GM18909 (cell line): ENCODE data around the gene PPM1L.

Source experiments
- ATAC-seq: cut with Tn5 transposase; IDR thresholded peaks from one replicate; pipeline ENCODE4 v1.9.1; 2021; ENCODE audit warnings: mild to moderate bottlenecking; ENCODE audit not compliant: unreplicated experiment, poor library complexity

PPM1L gene

DNA sequence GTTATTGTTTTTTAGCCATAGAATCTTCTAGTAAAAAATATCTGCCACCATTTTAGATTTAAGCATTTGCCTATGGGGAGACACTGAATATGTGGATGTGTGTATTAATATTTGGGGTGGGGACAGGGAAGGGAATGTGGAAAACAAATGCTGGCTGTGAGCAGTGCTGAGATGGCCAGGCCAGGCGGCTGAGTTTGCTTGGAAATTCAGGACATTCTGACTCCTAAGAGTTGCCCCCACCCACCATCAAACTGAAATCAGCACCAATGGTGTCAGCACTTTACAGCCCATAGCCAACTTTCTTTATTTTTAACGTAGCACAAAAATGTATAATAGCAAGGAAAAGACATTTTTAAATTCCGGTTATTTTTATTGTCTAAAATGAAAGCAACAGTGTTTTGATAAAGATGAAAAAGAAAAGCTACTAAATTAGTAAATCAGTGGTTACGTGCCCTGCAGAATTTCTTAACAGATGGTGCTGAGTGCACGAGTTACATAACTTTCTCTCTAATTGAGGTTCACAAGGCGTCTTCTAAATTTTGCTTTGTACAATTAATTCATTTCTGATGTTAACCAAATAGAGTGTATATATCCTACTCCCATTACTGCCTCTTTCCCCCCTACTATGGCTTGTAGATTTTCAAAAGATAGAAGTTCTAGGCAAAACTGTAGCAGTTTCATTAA is 315.1 kb downstream of the PPM1L start:
- ATAC-seq = no peak

DNA sequence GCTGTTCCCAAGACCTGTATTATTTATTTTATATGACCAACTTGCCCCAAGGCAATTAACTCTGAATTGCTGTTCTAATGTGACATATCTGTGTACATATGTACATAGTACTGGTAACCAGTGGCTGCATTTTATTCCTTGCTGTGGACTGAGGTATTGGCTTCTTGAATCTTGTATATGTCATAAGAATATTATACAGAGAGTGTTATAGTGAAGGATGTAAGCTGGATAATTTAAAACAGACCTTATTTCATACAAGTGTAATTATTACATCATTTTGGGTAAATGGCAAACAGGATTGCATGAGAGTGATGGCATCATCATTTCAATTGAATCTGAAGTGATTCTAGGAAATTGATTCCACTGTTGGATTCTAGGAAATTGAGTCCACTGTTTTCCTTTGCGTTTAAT is 316.2 kb downstream of the PPM1L start:
- no peak for ATAC-seq

DNA sequence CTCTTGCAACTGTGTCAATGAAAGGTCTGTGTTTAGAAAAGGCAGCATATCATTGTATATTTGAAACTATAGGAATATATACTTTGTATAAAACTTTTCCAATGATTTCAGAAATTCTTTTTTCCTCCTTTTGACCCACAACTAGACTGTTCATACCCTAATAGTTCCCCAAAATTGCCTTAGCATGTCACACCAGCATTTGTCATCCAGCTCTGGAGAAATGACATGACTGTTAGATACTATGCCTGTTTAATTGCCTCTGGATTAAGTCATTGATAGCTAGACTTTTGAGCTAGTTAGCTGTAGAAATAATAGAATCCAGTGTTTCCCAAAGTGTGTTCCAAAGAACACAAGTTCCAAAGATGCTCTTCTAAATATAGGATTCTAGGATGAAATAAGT is 316.7 kb downstream of the PPM1L start:
- no peak for ATAC-seq

DNA sequence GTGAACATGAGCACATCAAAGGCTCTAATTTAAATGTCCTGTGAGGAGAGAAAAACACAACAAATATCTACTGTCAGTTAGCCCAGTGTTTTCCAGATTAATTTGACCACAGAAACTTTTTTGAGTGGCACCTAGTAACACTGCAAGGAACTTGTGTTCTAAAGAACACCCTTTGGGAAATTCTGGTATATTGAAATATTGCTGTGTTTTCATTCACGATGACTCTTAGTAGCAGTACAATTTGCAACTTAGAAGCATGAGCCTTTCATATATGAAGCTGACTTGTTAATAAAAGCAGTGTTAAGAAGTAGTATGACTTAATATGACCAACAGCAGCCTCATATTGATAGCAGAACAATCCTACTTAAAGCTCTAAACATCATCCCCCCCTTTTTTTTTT is 317.1 kb downstream of the PPM1L start:
- no peak for ATAC-seq

DNA sequence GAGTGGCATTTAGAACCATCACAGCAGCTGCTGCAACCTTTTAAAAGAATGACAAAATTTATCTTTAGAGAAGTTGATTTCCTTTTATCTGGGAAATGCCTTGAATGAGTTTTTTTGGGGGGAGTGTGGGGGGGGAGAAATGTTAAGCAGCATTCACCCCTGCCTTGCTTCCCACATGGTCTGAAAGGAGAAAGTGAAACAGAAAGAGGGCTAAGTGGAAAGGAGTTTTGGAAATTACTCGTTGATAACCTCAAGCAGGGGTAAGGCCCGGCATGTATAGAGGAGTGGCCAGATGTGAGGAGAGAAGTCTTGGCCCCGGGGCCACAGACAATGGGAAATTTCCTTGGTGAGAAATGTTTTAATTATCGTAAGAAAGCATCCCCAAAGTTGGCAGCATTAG is 325.6 kb downstream of the PPM1L start:
- ATAC-seq = peak; percentile 91

DNA sequence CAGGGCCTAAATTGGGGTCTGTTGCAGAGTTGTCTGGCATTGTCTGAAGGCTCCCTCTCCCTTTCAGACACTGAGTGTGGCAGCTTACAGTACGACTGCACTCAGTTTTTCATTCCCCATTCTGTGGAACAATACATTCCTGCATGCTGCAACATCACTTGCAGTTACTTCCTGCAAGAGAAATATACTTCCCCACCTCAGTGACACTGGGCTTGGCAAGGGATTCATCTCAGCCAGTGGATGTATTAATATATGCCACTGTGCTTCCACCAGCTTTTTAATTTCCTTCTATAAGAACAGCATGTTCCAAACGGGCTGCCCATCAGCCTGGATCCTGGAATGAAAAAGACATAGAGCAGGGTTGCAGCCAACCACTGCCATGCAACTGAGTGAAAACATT is 326.0 kb downstream of the PPM1L start:
- peak; percentile 31 for ATAC-seq

DNA sequence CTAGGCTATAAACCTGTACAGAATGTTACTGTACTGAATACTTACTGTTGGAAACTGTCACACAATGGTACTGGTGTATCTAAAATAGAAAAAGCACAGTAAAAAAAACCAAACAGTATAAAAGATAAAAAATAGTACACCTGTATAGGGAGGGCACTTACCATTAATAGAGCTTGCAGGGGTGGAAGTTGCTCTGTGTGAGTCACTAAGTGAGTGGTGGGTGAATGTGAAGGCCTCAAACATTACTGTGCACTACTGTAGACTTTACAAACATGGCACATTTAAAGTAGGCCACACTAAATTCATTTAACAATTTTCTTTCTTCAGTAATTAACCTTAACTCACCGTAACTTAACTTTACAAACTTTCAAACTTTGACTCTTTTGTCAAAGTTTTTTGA is 327.1 kb downstream of the PPM1L start:
- ATAC-seq = no peak

DNA sequence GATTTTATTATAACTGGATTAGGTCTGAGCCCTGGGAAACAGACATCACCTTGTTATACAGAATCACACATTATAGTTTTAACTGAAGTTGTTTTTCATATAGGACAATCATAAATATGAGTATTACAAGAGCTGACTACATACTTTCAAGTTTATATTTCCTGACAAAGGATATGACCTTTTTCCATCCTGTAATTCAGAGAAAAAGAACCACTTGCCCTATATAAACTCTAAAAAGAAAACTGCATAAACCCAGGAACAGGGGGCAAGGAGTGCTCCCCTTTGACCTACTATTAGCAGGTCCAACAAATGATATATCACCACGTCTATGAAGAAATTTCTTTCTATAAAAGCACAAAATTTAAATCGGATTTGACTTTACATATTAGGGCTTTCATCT is 328.2 kb downstream of the PPM1L start:
- ATAC-seq = no peak

DNA sequence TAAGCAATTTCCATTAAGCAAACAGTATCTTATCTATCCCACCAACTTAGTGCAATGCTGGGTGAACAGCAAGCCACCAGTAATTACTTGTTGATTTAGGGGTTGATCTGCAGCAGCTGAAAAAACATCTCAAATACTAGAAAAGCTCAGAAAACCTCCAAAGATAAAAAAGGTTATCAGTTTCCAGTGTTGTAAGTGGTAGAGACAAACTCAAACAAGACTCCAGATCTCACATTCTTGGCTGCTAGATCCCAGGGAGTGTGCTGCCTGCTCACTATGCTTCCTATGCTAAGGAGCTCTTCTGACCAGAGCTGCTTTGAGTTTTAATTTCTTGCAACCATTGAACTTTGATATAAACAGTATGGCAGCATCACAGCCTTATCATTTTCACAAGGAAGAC is 337.9 kb downstream of the PPM1L start:
- ATAC-seq = no peak

DNA sequence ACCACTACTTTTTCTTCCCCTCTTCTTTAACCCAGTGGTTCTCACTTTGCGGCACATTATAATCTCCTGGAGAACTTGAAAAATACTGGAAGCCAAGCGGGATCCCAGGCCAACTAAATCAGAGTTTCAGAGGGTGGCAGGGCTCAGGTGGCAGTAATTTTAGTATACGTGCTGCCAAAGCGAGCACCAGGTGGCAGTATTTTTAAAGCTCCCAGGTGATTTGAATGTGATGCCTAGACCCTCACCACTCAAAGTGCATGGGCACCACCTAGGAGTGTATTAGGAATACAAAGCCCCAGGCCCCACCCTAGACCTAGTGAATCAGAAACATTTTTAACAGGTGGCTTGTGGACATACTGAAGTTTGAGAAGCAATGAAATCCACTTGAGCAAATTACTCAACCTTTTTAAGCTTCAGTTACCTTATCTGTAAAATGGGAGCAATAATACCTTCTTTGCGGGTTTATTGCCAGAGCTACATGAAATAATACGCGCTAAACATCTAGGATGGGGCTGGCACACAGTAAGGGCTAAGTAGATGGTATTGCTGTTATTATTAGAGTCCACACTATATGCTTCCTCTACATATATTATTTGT is 340.8 kb downstream of the PPM1L start:
- ATAC-seq = peak; percentile 47

DNA sequence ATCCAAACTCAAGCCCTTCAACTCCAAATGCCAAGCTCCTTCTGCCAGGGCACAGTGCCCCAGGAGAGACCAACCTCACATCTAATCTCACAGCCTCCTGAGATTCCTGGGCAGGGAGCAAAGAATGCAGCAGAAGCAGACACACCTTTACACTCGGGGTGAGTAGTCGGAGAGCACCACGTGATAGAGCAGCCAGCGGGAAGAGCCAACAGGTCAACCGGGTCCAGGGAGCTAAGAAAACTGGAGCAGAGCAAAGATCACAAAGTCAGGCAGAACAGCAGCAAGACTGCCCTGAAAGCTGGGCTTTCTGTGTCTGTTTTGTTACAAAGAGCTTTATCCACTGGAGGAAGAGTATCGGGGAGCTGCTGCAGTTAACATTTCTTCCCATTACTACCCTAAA is 345.0 kb downstream of the PPM1L start:
- no peak for ATAC-seq

DNA sequence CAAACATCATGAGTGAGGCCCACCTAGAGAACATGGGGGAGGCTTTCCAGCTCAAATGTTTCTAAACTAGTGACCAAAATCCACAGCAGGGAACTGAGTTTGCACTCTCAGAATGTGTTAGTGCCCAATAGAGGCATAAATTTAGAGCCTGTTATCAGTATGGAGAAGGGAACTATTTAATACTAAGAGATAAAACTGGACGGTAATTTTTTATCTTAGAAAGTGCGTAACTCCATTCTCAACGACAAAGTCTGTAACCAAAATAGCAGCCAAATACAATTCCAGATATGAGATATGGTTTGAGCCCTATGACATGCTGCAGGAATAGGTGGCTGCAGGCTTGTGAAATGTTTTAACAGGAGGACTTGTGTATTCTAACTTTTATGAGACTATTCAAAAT is 345.6 kb downstream of the PPM1L start:
- ATAC-seq = no peak

DNA sequence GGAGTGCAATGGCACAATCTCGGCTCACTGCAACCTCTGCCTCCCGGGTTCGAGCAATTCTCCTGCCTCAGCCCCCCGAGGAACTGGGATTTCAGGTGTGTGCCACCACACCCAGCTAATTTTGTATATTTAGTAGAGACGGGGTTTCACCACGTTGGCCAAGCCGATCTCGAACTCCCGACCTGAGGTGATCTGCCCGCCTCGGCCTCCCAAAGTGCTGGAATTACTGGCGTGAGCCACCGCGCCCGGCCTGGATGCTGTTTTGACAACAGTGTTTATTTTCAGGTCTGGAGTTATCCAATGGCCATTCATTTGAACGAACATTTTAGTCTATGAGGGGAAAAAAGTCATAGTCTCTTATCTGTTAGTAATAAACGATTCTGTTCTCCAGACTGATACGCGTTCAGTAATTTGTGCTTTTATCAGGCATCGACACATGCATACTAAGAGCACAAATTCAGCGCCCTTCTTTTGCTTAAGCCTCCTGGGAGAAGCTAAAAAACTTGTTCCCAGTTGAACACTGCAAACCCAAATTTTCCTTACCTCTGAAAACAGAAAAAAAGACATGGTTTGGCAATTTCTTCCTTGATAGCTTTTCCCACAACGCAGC is 347.9 kb downstream of the PPM1L start:
- no peak for ATAC-seq

DNA sequence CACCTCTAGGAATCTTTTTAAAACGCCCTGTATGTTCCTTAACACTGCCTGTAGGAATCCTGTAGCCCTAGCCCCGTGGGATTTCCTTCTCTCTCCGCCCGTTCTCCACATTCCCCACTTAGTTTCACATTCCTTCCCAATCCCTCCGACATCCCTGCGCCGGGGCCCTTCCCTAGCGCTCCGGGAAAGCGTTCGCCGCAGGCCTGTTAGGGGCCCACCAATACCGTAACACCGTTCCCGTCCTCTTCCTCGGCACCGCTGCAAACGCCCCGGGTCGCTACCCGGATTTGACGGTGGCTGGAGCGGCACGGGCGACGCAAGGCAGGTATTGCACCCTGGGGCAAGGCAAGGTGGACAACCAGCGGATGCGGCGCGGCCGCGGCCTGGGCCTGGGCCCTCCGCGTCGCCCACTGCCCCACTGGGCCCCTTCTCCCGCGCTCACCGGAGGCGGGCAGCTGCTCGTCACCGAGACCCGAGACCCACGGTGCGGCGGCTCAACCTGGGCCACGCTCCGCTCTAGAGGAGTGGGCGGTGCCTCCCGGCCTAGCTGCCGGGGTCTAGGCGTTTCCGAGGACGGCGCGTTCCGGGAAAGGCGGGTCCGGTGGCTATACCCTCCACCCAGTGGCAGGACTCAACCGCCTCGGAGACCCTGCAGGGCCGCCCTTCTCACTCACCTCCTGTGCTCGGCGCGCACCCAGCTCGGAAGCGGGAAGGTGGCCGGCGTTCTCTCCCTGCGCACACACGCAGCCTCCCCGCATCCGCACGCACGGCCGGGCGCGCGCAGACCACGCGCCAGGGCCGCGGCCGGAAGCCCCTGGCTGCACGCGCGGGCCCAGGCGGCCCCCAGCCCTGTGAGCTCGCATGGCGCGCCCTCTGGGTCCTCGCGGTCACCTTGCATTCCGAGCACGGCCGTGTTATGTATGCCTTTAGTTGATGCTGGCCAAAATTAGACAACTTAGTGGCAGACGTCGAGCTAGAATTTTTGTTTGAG is 348.8 kb downstream of the PPM1L start, which contains the start of gene B3GALNT1:
TSS of gene B3GALNT1 (minus strand) at position 789 of the 991 bp plus-strand sequence. CDS start 18,595 bp downstream, outside the sequence.
- peak; percentile 82 for ATAC-seq

DNA sequence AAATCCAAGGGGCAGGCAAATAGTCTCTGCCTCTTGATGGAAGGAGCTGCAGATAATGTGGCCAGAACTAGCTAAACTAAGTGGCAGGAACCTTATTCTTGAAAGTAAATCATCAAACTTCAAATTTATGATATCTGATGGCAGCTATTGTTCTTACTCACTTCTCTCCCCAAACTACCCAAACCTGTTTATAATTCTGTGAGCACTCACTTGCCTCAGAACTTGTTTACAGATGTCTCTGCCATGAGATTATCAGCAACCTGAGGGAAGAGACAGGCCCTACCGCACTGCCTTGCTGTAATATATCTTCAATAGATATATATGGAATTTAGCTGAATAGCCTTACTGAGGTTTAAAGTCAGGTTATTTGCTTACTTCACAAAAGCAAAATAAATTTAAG is 351.3 kb downstream of the PPM1L start:
- no peak for ATAC-seq

DNA sequence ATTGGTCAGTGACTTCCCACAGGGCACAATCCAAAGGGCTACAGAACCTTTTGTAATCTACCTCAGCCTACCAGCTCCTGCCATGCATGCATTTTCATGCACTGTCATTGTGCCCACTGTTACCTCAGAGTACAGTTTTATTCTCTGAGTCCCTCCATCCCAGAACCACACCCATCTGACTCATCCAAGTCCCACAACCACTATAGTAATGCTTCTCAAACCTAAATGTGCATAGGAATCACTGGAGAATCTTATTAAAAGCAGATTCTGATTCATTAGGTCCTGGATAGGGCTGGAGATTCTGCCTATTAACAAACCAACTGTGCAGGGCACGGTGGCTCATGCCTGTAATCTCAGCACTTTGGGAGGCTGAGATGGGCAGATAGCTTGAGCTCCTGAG is 352.8 kb downstream of the PPM1L start:
- ATAC-seq = no peak

DNA sequence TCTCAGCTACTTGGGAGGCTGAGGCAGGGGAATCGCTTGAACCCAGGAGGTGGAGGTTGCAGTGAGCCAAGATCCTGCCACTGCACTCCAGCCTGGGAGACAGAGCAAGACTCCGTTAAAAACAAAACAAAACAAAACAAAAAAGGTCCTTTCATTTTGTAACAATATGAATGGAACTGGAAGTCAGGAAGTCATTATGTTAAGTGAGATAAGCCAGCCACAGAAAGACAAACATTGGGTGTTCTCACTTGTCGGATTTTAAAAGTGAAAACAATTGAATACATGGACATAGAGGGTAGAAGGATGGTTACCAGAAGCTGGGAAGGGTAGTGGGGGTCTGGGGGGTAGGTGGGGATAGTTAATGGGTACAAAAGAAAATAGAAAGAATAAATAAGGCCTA is 361.6 kb downstream of the PPM1L start:
- no peak for ATAC-seq

DNA sequence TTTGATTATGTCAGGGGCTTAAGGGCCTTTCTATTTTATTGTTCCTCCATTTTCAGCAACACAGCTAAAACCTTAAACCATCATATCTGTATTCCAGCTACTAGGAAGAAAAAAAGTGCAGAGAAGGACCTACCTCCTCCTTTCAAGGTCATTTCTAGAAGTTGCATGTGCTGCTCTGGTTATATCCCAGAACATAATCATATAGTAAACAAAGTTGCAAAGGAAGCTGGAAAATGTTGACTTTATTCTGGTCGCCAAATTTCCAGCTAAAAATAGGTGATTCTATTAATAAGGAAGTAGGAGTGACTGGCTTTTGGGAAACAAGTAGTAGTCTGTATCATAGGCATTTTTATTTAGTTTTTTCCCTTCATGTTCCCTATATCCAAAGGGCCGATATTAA is 370.5 kb downstream of the PPM1L start:
- no peak for ATAC-seq
